GM12874 (cell line): ENCODE results near the gene SC5D.

Experiments used
- CTCF ChIP-seq: IDR thresholded peaks from 2 replicates; pipeline ENCODE4 v1.5.1; 2011; ENCODE audit warnings: low read depth, mild to moderate bottlenecking, control low read depth, low read length, moderate library complexity; ENCODE audit not compliant: insufficient read depth

Gene SC5D

GRCh38 chr11:121330614-121331435 is 38.3 kb downstream of the SC5D start:
- TF ChIP-seq CTCF = no peak

GRCh38 chr11:121334973-121335710 is 42.6 kb downstream of the SC5D start:
- TF ChIP-seq CTCF = no peak

- no peak for TF ChIP-seq CTCF
Observed at GRCh38 chr11:121336279-121336937, 43.8 kb downstream of the SC5D start.

- no peak for TF ChIP-seq CTCF
Observed at GRCh38 chr11:121337078-121337477, 44.5 kb downstream of the SC5D start.

GRCh38 chr11:121337740-121338272 is 45.2 kb downstream of the SC5D start:
- TF ChIP-seq CTCF = no peak

- TF ChIP-seq CTCF = no peak
Observed at GRCh38 chr11:121338536-121338935, 46.0 kb downstream of the SC5D start.

GRCh38 chr11:121340032-121340580 is 47.5 kb downstream of the SC5D start:
- no peak for TF ChIP-seq CTCF
